ENCODE measurements around the gene P4HA1. TPM values are rescaled to one million over a fixed set of nuclear protein-coding genes. Genes with fewer than 3 reads are reported as not detected.

P4HA1 gene
- polyA plus RNA-seq, 1 donor from 2014 or later: 24.2 TPM

DNA sequence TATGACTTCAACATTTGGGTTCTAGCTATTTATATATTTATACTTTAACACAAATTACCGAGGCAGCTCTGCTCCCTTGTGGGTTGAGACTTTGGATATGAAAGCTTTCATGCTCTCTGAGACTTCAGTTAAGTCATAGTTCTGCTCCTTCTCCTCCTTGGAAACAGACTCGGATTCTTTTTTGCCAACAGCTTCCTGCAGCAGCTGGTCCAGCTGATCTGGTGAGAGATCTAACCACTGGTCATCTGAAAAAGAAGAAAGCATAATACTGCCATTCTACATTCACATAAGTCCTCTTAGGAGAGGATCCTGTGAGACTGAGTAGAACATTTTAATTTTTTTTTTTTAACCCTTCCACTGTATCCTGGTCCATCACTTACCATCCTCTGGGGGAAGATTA lies 42.6 kb upstream of the P4HA1 start:
- no peaks in the 10 kb centered on the region for H4K20me1 ChIP-seq (ENCODE audit: insufficient read depth)
- H2AFZ ChIP-seq (ENCODE audit: low read depth, low read length): no peak overlapping the region
- no peaks in the 10 kb centered on the region for H3K79me2 ChIP-seq (replicated peaks; ENCODE audit: insufficient read depth, low read length)
- H3K9ac ChIP-seq (ENCODE audit: low read length): no peak overlapping the region
- no peak overlapping the region for H3K4me3 ChIP-seq (ENCODE audit: low read length)
- no peaks in the 10 kb centered on the region for H3F3A ChIP-seq (ENCODE audit: insufficient read depth, low read length, poor library complexity, severe bottlenecking)
- no peak overlapping the region for H3K27ac ChIP-seq (ENCODE audit: low read length)
- no peaks in the 10 kb centered on the region for H3K27me3 ChIP-seq (ENCODE audit: insufficient read depth, low read depth, low read length)
- no peaks in the 10 kb centered on the region for H3K9me3 ChIP-seq (ENCODE audit: low read length)
- TF ChIP-seq, protein P1, sequence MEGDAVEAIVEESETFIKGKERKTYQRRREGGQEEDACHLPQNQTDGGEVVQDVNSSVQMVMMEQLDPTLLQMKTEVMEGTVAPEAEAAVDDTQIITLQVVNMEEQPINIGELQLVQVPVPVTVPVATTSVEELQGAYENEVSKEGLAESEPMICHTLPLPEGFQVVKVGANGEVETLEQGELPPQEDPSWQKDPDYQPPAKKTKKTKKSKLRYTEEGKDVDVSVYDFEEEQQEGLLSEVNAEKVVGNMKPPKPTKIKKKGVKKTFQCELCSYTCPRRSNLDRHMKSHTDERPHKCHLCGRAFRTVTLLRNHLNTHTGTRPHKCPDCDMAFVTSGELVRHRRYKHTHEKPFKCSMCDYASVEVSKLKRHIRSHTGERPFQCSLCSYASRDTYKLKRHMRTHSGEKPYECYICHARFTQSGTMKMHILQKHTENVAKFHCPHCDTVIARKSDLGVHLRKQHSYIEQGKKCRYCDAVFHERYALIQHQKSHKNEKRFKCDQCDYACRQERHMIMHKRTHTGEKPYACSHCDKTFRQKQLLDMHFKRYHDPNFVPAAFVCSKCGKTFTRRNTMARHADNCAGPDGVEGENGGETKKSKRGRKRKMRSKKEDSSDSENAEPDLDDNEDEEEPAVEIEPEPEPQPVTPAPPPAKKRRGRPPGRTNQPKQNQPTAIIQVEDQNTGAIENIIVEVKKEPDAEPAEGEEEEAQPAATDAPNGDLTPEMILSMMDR (IDR thresholded peaks at IDR 0.05; ENCODE audit: poor library complexity, severe bottlenecking): no peak
- TF ChIP-seq EP300 (conservative IDR thresholded peaks at IDR 0.05; ENCODE audit: poor library complexity, severe bottlenecking) (no peak), EZH2 (IDR thresholded peaks at IDR 0.05; ENCODE audit: borderline replicate concordance, insufficient read depth, low read length, poor library complexity, severe bottlenecking) (no peak), SMC3 (conservative IDR thresholded peaks at IDR 0.05; ENCODE audit: poor library complexity) (no peak), MXI1 (conservative IDR thresholded peaks at IDR 0.05; ENCODE audit: poor library complexity, severe bottlenecking) (no peak), TAF1 (IDR thresholded peaks at IDR 0.05; ENCODE audit: low read depth) (no peak), RAD21 (conservative IDR thresholded peaks at IDR 0.05) (no peak), POLR2AphosphoS5 (IDR thresholded peaks at IDR 0.05) (no peak)
- TF ChIP-seq, protein P2, sequence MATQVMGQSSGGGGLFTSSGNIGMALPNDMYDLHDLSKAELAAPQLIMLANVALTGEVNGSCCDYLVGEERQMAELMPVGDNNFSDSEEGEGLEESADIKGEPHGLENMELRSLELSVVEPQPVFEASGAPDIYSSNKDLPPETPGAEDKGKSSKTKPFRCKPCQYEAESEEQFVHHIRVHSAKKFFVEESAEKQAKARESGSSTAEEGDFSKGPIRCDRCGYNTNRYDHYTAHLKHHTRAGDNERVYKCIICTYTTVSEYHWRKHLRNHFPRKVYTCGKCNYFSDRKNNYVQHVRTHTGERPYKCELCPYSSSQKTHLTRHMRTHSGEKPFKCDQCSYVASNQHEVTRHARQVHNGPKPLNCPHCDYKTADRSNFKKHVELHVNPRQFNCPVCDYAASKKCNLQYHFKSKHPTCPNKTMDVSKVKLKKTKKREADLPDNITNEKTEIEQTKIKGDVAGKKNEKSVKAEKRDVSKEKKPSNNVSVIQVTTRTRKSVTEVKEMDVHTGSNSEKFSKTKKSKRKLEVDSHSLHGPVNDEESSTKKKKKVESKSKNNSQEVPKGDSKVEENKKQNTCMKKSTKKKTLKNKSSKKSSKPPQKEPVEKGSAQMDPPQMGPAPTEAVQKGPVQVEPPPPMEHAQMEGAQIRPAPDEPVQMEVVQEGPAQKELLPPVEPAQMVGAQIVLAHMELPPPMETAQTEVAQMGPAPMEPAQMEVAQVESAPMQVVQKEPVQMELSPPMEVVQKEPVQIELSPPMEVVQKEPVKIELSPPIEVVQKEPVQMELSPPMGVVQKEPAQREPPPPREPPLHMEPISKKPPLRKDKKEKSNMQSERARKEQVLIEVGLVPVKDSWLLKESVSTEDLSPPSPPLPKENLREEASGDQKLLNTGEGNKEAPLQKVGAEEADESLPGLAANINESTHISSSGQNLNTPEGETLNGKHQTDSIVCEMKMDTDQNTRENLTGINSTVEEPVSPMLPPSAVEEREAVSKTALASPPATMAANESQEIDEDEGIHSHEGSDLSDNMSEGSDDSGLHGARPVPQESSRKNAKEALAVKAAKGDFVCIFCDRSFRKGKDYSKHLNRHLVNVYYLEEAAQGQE (IDR thresholded peaks at IDR 0.05; ENCODE audit: borderline replicate concordance): no peak
- no peak overlapping the region for H3K4me2 ChIP-seq (ENCODE audit: low read length)
- no peaks in the 10 kb centered on the region for H3K9me2 ChIP-seq (ENCODE audit: insufficient read depth, low read length)
- peaks cover 15% of the 10 kb centered on the region for H3K36me3 ChIP-seq (ENCODE audit: insufficient read depth, low read length)

DNA sequence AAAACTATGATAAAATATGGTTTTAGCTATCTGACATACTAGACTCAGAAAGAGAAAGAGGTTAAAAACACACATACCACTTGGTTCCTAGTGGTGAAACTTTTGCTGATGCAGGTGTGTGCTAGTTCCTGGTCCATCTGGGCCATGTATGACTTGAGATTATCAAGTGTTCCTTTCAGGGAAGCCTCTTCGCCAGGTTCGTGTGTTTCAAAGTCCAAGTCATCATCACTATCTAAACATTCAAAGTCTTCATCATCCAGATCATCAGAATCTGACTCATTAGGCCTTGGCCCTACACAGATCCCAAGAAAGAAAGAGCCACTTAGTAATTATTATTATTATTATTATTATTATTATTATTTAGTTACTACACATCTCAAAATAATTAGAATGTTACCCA lies 40.0 kb upstream of the P4HA1 start:
- Histone ChIP-seq H3K9me3 (ENCODE audit: low read length) (no peaks in the 10 kb centered on the region), H3K27me3 (ENCODE audit: insufficient read depth, low read depth, low read length) (no peaks in the 10 kb centered on the region), H4K20me1 (ENCODE audit: insufficient read depth) (no peaks in the 10 kb centered on the region), H2AFZ (ENCODE audit: low read depth, low read length) (no peak overlapping the region), H3F3A (ENCODE audit: insufficient read depth, low read length, poor library complexity, severe bottlenecking) (no peaks in the 10 kb centered on the region), H3K9ac (ENCODE audit: low read length) (no peak overlapping the region), H3K4me3 (ENCODE audit: low read length) (no peak overlapping the region), H3K27ac (ENCODE audit: low read length) (no peak overlapping the region), H3K9me2 (ENCODE audit: insufficient read depth, low read length) (no peaks in the 10 kb centered on the region), H3K79me2 (replicated peaks; ENCODE audit: insufficient read depth, low read length) (no peaks in the 10 kb centered on the region), H3K4me2 (ENCODE audit: low read length) (no peak overlapping the region), H3K36me3 (ENCODE audit: insufficient read depth, low read length) (peaks cover 12% of the 10 kb centered on the region)
- no peak for TF ChIP-seq POLR2AphosphoS5 (IDR thresholded peaks at IDR 0.05)
- TF ChIP-seq TAF1 (IDR thresholded peaks at IDR 0.05; ENCODE audit: low read depth): no peak
- no peak for TF ChIP-seq RAD21 (conservative IDR thresholded peaks at IDR 0.05)
- TF ChIP-seq, protein P2 (IDR thresholded peaks at IDR 0.05; ENCODE audit: borderline replicate concordance): no peak
- TF ChIP-seq SMC3 (conservative IDR thresholded peaks at IDR 0.05; ENCODE audit: poor library complexity): no peak
- TF ChIP-seq, protein P1 (IDR thresholded peaks at IDR 0.05; ENCODE audit: poor library complexity, severe bottlenecking): no peak
- TF ChIP-seq MXI1 (conservative IDR thresholded peaks at IDR 0.05; ENCODE audit: poor library complexity, severe bottlenecking): no peak
- TF ChIP-seq EP300 (conservative IDR thresholded peaks at IDR 0.05; ENCODE audit: poor library complexity, severe bottlenecking): no peak
- TF ChIP-seq EZH2 (IDR thresholded peaks at IDR 0.05; ENCODE audit: borderline replicate concordance, insufficient read depth, low read length, poor library complexity, severe bottlenecking): no peak
